Ammon's horn (tissue), 1 donor: ENCODE data around the gene SCART1.
"Not testable (repeated sequence)": the region's sequence is repeated elsewhere in the genome, so short reads cannot be mapped to it uniquely, and the experiment has no call there.

Experiments
- DNase-seq: peaks from one replicate; pipeline ENCODE4 v3.0.0-alpha.2; 2016; ENCODE audit warnings: low spot score

SCART1 gene

GRCh38 chr10:133453516-133454203, at the start of gene SCART1:
SCART1 (plus strand) TSS chr10:133453945; CDS start chr10:133453998, 53 bp downstream.
- peak; percentile 61 for DNase-seq

- DNase-seq, result no peak
Observed at GRCh38 chr10:133405272-133405671, 48.5 kb upstream of the SCART1 start.

GRCh38 chr10:133405844-133406527, 47.8 kb upstream of the SCART1 start:
- DNase-seq, result no peak

- DNase-seq, result no peak
Observed at GRCh38 chr10:133411523-133412380, 42.0 kb upstream of the SCART1 start.

GRCh38 chr10:133412381-133412711, 41.4 kb upstream of the SCART1 start:
- no peak for DNase-seq

GRCh38 chr10:133414401-133414800, 39.3 kb upstream of the SCART1 start:
- DNase-seq, result not testable (repeated sequence)

GRCh38 chr10:133415752-133416151, 38.0 kb upstream of the SCART1 start:
- DNase-seq, result no peak

- no peak for DNase-seq
Observed at GRCh38 chr10:133418289-133418993, 35.3 kb upstream of the SCART1 start.

GRCh38 chr10:133419211-133419950, 34.4 kb upstream of the SCART1 start:
- no peak for DNase-seq

- no peak for DNase-seq
Observed at GRCh38 chr10:133420028-133420427, 33.7 kb upstream of the SCART1 start.

GRCh38 chr10:133420579-133420978, 33.2 kb upstream of the SCART1 start:
- DNase-seq, result no peak

GRCh38 chr10:133421336-133422222, 32.2 kb upstream of the SCART1 start:
- DNase-seq, result no peak

- DNase-seq, result no peak
Observed at GRCh38 chr10:133422223-133422806, 31.4 kb upstream of the SCART1 start.

GRCh38 chr10:133422807-133423771, 30.7 kb upstream of the SCART1 start:
- no peak for DNase-seq

- DNase-seq, result not testable (repeated sequence)
Observed at GRCh38 chr10:133424102-133424501, 29.6 kb upstream of the SCART1 start.

- not testable (repeated sequence) for DNase-seq
Observed at GRCh38 chr10:133424601-133425000, 29.1 kb upstream of the SCART1 start, which contains the start of gene SPRN. SPRN (minus strand) TSS chr10:133424625; CDS start chr10:133423681, 944 bp downstream.

- DNase-seq, result not testable (repeated sequence)
Observed at GRCh38 chr10:133429571-133429970, 24.2 kb upstream of the SCART1 start.

GRCh38 chr10:133431888-133432613, 21.7 kb upstream of the SCART1 start:
- DNase-seq, result not testable (repeated sequence)
